NCI-H1417 (cell line): ENCODE results near the gene KHDRBS2.
A peak's percentile ranks its signal among the peaks of the same experiment; 100 is the strongest.

ENCODE experiments used
- DNase-seq, 3 experiments: peaks; one replicate each; lab custom pipeline; 2025; lab: John Stamatoyannopoulos, UW

Gene KHDRBS2

GRCh38 chr6:62035952-62036351, 250.1 kb downstream of the KHDRBS2 start:
- no peak for DNase-seq

GRCh38 chr6:62013719-62014118, 272.3 kb downstream of the KHDRBS2 start:
- peak in 2 of 3 experiments; percentile 10 to 57 for DNase-seq

GRCh38 chr6:62009445-62009844, 276.6 kb downstream of the KHDRBS2 start:
- no peak for DNase-seq

- DNase-seq = no peak
These were observed 296.4 kb downstream of the KHDRBS2 start for GRCh38 chr6:61989616-61990015.

- no peak for DNase-seq
These were observed 305.4 kb downstream of the KHDRBS2 start for GRCh38 chr6:61980622-61981021.

GRCh38 chr6:61977947-61978346, 308.1 kb downstream of the KHDRBS2 start:
- DNase-seq = peak in 2 of 3 experiments; percentile 0 to 65

- no peak for DNase-seq
These were observed 308.9 kb downstream of the KHDRBS2 start for GRCh38 chr6:61977099-61977498.

- DNase-seq = no peak
These were observed 326.8 kb downstream of the KHDRBS2 start for GRCh38 chr6:61959196-61959595.

- DNase-seq = no peak
These were observed 332.2 kb downstream of the KHDRBS2 start for GRCh38 chr6:61953851-61954250.

GRCh38 chr6:61951586-61951985, 334.4 kb downstream of the KHDRBS2 start:
- DNase-seq = no peak

- no peak for DNase-seq
These were observed 335.2 kb downstream of the KHDRBS2 start for GRCh38 chr6:61950811-61951210.

GRCh38 chr6:61949971-61950370, 336.1 kb downstream of the KHDRBS2 start:
- DNase-seq = no peak

- no peak for DNase-seq
These were observed 336.9 kb downstream of the KHDRBS2 start for GRCh38 chr6:61949161-61949560.

GRCh38 chr6:61947311-61947947, 338.6 kb downstream of the KHDRBS2 start:
- DNase-seq = no peak

GRCh38 chr6:61940919-61941318, 345.1 kb downstream of the KHDRBS2 start:
- DNase-seq = no peak

GRCh38 chr6:61935242-61935846, 350.7 kb downstream of the KHDRBS2 start:
- no peak for DNase-seq

GRCh38 chr6:61909486-61909885, 376.5 kb downstream of the KHDRBS2 start:
- no peak for DNase-seq

- no peak for DNase-seq
These were observed 384.3 kb downstream of the KHDRBS2 start for GRCh38 chr6:61901748-61902147.

- no peak for DNase-seq
These were observed 391.5 kb downstream of the KHDRBS2 start for GRCh38 chr6:61894536-61894935.

GRCh38 chr6:61887423-61887822, 398.6 kb downstream of the KHDRBS2 start:
- peak in 2 of 3 experiments; percentile 20 to 66 for DNase-seq

- DNase-seq = peak in 1 of 3 experiments; percentile 20
These were observed 399.3 kb downstream of the KHDRBS2 start for GRCh38 chr6:61886608-61887259.

GRCh38 chr6:61869632-61870400, 416.2 kb downstream of the KHDRBS2 start:
- DNase-seq = no peak
